Neuronal stem cell (in vitro differentiated cells): ENCODE results near the gene KAZN.
A peak's percentile ranks its signal among the peaks of the same experiment; 100 is the strongest.

Experiments
- DNase-seq: peaks from one replicate; pipeline ENCODE4 v3.0.0-alpha.2; 2013; ENCODE audit warnings: low spot score
- H2AFZ ChIP-seq: one replicate; pipeline ENCODE4 v1.6.1; 2013; ENCODE audit warnings: mild to moderate bottlenecking, low read length, inconsistent platforms
- H2AK5ac ChIP-seq: 2 replicates; pipeline ENCODE4 v1.6.1; 2013; ENCODE audit warnings: low read depth, mild to moderate bottlenecking, inconsistent platforms, low read length, moderate library complexity, mixed read lengths
- H2BK120ac ChIP-seq: 2 replicates; pipeline ENCODE4 v1.6.1; 2013; ENCODE audit warnings: low read depth, mild to moderate bottlenecking, inconsistent platforms, low read length, moderate library complexity, mixed read lengths
- H2BK12ac ChIP-seq: one replicate; pipeline ENCODE4 v1.6.1; 2013; ENCODE audit warnings: low read length, inconsistent platforms
- H2BK15ac ChIP-seq: 2 replicates; pipeline ENCODE4 v1.6.1; 2013; ENCODE audit warnings: mild to moderate bottlenecking, low read length, inconsistent platforms, mixed read lengths
- H2BK5ac ChIP-seq: one replicate; pipeline ENCODE4 v1.6.1; 2013; ENCODE audit warnings: inconsistent platforms, mild to moderate bottlenecking, low read length, moderate library complexity
- H3K14ac ChIP-seq: one replicate; pipeline ENCODE4 v1.6.1; 2013; ENCODE audit warnings: low read length, inconsistent platforms
- H3K18ac ChIP-seq: 2 replicates; pipeline ENCODE4 v1.6.1; 2013; ENCODE audit warnings: low read length, inconsistent platforms
- H3K23ac ChIP-seq: 2 replicates; pipeline ENCODE4 v1.6.1; 2013; ENCODE audit warnings: low read depth, mild to moderate bottlenecking, mixed read lengths, low read length, inconsistent platforms; ENCODE audit not compliant: poor library complexity
- H3K27ac ChIP-seq: replicated peaks from 3 replicates; pipeline ENCODE4 v1.5.1; 2013; ENCODE audit warnings: low read length, inconsistent platforms
- H3K27me3 ChIP-seq, 3 experiments: 2 replicates each; pipeline ENCODE4 v1.6.1; 2013; ENCODE audit warnings: low read length in 3 of 3, mild to moderate bottlenecking in 2 of 3, inconsistent platforms in 1 of 3, low read depth in 1 of 3, mixed read lengths in 1 of 3, moderate library complexity in 1 of 3; ENCODE audit not compliant: control insufficient read depth in 3 of 3, insufficient read depth in 3 of 3
- H3K36me3 ChIP-seq, 2 donors: replicated peaks in 1 of 2; 2 replicates each; pipeline ENCODE4 v1.6.1; 2013; ENCODE audit warnings: low read length in 2 of 2; ENCODE audit not compliant: control insufficient read depth in 2 of 2, insufficient read depth in 2 of 2
- H3K4ac ChIP-seq: 2 replicates; pipeline ENCODE4 v1.6.1; 2013; ENCODE audit warnings: inconsistent platforms, mild to moderate bottlenecking, low read length, moderate library complexity
- H3K4me1 ChIP-seq, 2 donors: 1 replicate in 1 of 2; 2 replicates in 1 of 2; pipeline ENCODE4 v1.6.1; 2013; ENCODE audit warnings: low read length in 2 of 2, low read depth in 1 of 2; ENCODE audit not compliant: control insufficient read depth in 2 of 2, insufficient read depth in 1 of 2
- H3K4me2 ChIP-seq: one replicate; pipeline ENCODE4 v1.6.1; 2013; ENCODE audit warnings: mild to moderate bottlenecking, low read length, inconsistent platforms; ENCODE audit not compliant: insufficient read depth, poor library complexity, severe bottlenecking
- H3K4me3 ChIP-seq, 2 donors: 2 replicates each; pipeline ENCODE4 v1.5.1; 2013; ENCODE audit warnings: low read length in 2 of 2, mild to moderate bottlenecking in 2 of 2, inconsistent platforms in 1 of 2, moderate library complexity in 1 of 2
- H3K79me1 ChIP-seq: one replicate; pipeline ENCODE4 v1.6.1; 2013; ENCODE audit warnings: low read depth, mild to moderate bottlenecking, inconsistent platforms, low read length, moderate library complexity
- H3K9ac ChIP-seq: one replicate; pipeline ENCODE4 v1.6.1; 2013; ENCODE audit warnings: mild to moderate bottlenecking, low read depth, low read length, inconsistent platforms; ENCODE audit not compliant: poor library complexity
- H3K9me3 ChIP-seq, 2 donors: replicated peaks in 1 of 2; 2 replicates each; pipeline versions ENCODE3 to v1.6.1; 2013; ENCODE audit warnings: low read length in 2 of 2, mild to moderate bottlenecking in 2 of 2, inconsistent platforms in 1 of 2, low read depth in 1 of 2, mixed read lengths in 1 of 2, moderate library complexity in 1 of 2; ENCODE audit not compliant: control insufficient read depth in 2 of 2, insufficient read depth in 1 of 2
- H4K8ac ChIP-seq: one replicate; pipeline ENCODE4 v1.6.1; 2013; ENCODE audit warnings: low read depth, mild to moderate bottlenecking, inconsistent platforms, low read length, moderate library complexity
- H4K91ac ChIP-seq: one replicate; pipeline ENCODE4 v1.6.1; 2013; ENCODE audit warnings: low read length, low read depth, mild to moderate bottlenecking, inconsistent platforms; ENCODE audit not compliant: poor library complexity
- WGBS, 2 donors: extraction: QIAGEN DNeasy Blood & Tissue Kit; methylation state at CpG; one replicate each; pipeline ENCODE4 v1.1.7; 2013; ENCODE audit warnings: missing lambda C conversion rate in 2 of 2, mixed read lengths in 1 of 2; ENCODE audit not compliant: insufficient read length in 2 of 2, insufficient replicate concordance in 1 of 2; ENCODE audit errors: extremely low coverage in 2 of 2; 5-methylcytosine and 5-hydroxymethylcytosine counted together

KAZN gene

DNA sequence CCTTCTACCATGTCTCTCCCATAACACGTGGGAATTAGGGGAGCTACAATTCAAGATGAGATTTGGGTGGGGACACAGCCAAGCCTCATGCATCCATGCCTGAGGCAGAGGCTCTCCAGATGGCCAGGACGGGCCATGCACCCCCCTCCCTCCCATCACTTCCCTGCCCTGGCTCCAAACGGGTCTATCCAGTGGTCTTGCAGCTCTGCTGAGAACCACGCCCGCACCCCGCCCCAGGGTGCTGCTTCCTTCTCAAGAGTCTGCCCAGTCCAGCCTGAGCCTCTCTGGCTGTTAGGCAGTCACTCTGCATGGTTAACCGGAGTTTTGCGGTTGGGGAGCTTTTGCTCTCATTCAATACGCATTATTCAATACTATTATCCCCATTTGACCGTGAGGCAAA, 423.6 kb downstream of the KAZN start:
- Histone ChIP-seq H3K14ac (no peak overlapping the region), H3K27me3 (no peaks in the 10 kb centered on the region), H2BK15ac (no peak overlapping the region), H4K8ac (no peak overlapping the region), H3K79me1 (no peaks in the 10 kb centered on the region), H3K9me3 (no peaks in the 10 kb centered on the region), H2BK5ac (peak overlapping the region; percentile 15), H3K23ac (peak overlapping the region; percentile 67), H3K36me3 (peaks cover 0 to 4% of the 10 kb centered on the region in 2 donors), H3K4ac (no peak overlapping the region), H2BK120ac (no peak overlapping the region), H3K9ac (no peak overlapping the region), H3K27ac (no peak overlapping the region), H3K4me1 (peaks cover 0 to 8% of the 10 kb centered on the region in 2 donors), H2BK12ac (no peak overlapping the region), H3K4me2 (no peak overlapping the region), H4K91ac (no peak overlapping the region), H2AK5ac (peak overlapping the region; percentile 48), H3K18ac (peak overlapping the region; percentile 66), H2AFZ (no peak overlapping the region), H3K4me3 (no peak overlapping the region)
- DNase-seq, result no peak
- WGBS, 2 donors, result no CpG with 5 or more reads among the region's 10 CpGs

GRCh38 chr1:15023205-15023604, 424.7 kb downstream of the KAZN start:
- no CpG with 5 or more reads among the region's 5 CpGs for WGBS, 2 donors
- Histone ChIP-seq H3K4me3 (no peak overlapping the region), H3K9ac (no peak overlapping the region), H2AFZ (no peak overlapping the region), H2AK5ac (no peak overlapping the region), H3K27me3 (no peaks in the 10 kb centered on the region), H2BK5ac (no peak overlapping the region), H2BK15ac (no peak overlapping the region), H3K27ac (no peak overlapping the region), H3K23ac (no peak overlapping the region), H2BK12ac (no peak overlapping the region), H3K36me3 (peaks cover 0 to 4% of the 10 kb centered on the region in 2 donors), H3K4ac (no peak overlapping the region), H3K4me1 (peaks cover 10 to 15% of the 10 kb centered on the region in 2 donors), H3K4me2 (no peak overlapping the region), H3K79me1 (no peaks in the 10 kb centered on the region), H4K8ac (no peak overlapping the region), H4K91ac (no peak overlapping the region), H3K14ac (no peak overlapping the region), H3K18ac (no peak overlapping the region), H3K9me3 (no peaks in the 10 kb centered on the region), H2BK120ac (no peak overlapping the region)
- no peak for DNase-seq

GRCh38 chr1:15023976-15024375, 425.5 kb downstream of the KAZN start:
- H3K18ac ChIP-seq, result peak overlapping the region; percentile 21
- H3K4me3 ChIP-seq, result no peak overlapping the region
- no CpG with 5 or more reads among the region's 8 CpGs for WGBS, 2 donors

GRCh38 chr1:15026117-15026489, 427.6 kb downstream of the KAZN start:
- H3K4me2 ChIP-seq, result no peak overlapping the region
- H3K18ac ChIP-seq, result no peak overlapping the region
- H2AK5ac ChIP-seq, result no peak overlapping the region
- DNase-seq, result no peak
- H3K4ac ChIP-seq, result no peak overlapping the region
- H2BK5ac ChIP-seq, result no peak overlapping the region
- H3K27me3 ChIP-seq, result no peaks in the 10 kb centered on the region
- H3K14ac ChIP-seq, result no peak overlapping the region
- H3K79me1 ChIP-seq, result no peaks in the 10 kb centered on the region
- H2AFZ ChIP-seq, result no peak overlapping the region
- no peak overlapping the region for H3K9ac ChIP-seq
- no CpG with 5 or more reads among the region's 4 CpGs for WGBS, 2 donors
- H3K23ac ChIP-seq, result no peak overlapping the region
- no peak overlapping the region for H4K91ac ChIP-seq
- peaks cover 0 to 2% of the 10 kb centered on the region in 2 donors for H3K9me3 ChIP-seq
- no peak overlapping the region for H2BK120ac ChIP-seq
- no peak overlapping the region for H2BK12ac ChIP-seq
- H4K8ac ChIP-seq, result no peak overlapping the region
- H3K36me3 ChIP-seq, result no peaks in the 10 kb centered on the region
- H3K4me3 ChIP-seq, result no peak overlapping the region
- no peak overlapping the region for H3K27ac ChIP-seq
- peaks cover 12 to 15% of the 10 kb centered on the region in 2 donors for H3K4me1 ChIP-seq
- no peak overlapping the region for H2BK15ac ChIP-seq

More at GRCh38 chr1:15023976-15024375, 425.5 kb downstream of the KAZN start:
- DNase-seq, result no peak
- H3K9me3 ChIP-seq, result no peaks in the 10 kb centered on the region
- no peak overlapping the region for H3K4ac ChIP-seq
- no peak overlapping the region for H3K23ac ChIP-seq
- no peak overlapping the region for H3K27ac ChIP-seq
- H2AFZ ChIP-seq, result no peak overlapping the region
- H3K4me1 ChIP-seq, result peaks cover 11 to 16% of the 10 kb centered on the region in 2 donors
- H2AK5ac ChIP-seq, result no peak overlapping the region
- peaks cover 0 to 4% of the 10 kb centered on the region in 2 donors for H3K36me3 ChIP-seq
- no peak overlapping the region for H4K8ac ChIP-seq
- no peak overlapping the region for H2BK120ac ChIP-seq
- no peak overlapping the region for H3K14ac ChIP-seq
- H4K91ac ChIP-seq, result no peak overlapping the region
- H3K4me2 ChIP-seq, result no peak overlapping the region
- no peak overlapping the region for H2BK15ac ChIP-seq
- no peak overlapping the region for H2BK12ac ChIP-seq
- H2BK5ac ChIP-seq, result no peak overlapping the region
- H3K9ac ChIP-seq, result no peak overlapping the region
- no peaks in the 10 kb centered on the region for H3K79me1 ChIP-seq
- no peaks in the 10 kb centered on the region for H3K27me3 ChIP-seq
